ENCODE results near the gene DST. TPM values are rescaled to one million over a fixed set of nuclear protein-coding genes. Genes with fewer than 3 reads are reported as not detected.

The DST gene
- total and polyA plus RNA-seq, 11 donors = 107 to 607 (median 366) TPM

DNA sequence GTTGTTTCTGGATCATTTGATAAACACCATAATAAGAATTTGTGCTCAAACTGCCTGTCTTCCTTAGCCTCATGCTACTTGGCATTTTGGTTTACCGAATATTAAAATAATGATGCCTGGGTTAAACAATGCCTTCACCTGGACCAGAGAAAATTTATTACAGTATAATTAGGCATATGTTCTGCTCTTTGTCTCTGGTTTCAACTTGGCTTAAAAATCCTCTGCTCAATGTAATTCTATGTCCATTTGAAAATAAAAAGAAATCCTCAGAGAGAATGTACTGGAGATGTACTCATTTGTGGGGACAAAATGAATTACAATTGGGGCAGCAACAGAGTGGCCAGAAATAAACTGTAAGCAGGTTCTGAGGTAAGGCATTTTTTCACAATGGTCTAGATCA lies 95.0 kb downstream of the DST start:
- intact Hi-C loops (cut with DNase I) = loop anchor here in 3 of 10 donors (10.0 kb wide), 3 partner anchors 53 to 183 kb away; no protein-coding TSS in a partner anchor
- H3K27ac ChIP-seq = peak overlapping the region in 1 of 12 donors; percentile 73
- no peak overlapping the region for H3K4me3 ChIP-seq
- H3K36me3 ChIP-seq = peaks cover 0 to 17% (median 5%) of the 10 kb centered on the region in 9 donors
- H3K4me1 ChIP-seq = peaks cover 6 to 66% (median 40%) of the 10 kb centered on the region in 12 donors
- no peaks in the 10 kb centered on the region for H3K27me3 ChIP-seq
- DNase-seq = no peak
- no peak for ATAC-seq
- H3K9me3 ChIP-seq = no peaks in the 10 kb centered on the region
- TF ChIP-seq POLR2A (IDR thresholded peaks at IDR 0.05) (no peak), CTCF (IDR thresholded peaks at IDR 0.05) (no peak)
- 97 to 99% (median 98%) methylated on average over 1 of the region's 1 CpG for WGBS, 4 donors

GRCh38 chr6:56542364-56543331 lies 100.0 kb downstream of the DST start:
- no peaks in the 10 kb centered on the region for H3K36me3 ChIP-seq
- H3K27ac ChIP-seq = peak overlapping the region; percentile 80 to 92 (median 90)
- DNase-seq = peak; percentile 90 to 97 (median 92)
- H3K4me3 ChIP-seq = peak overlapping the region; percentile 6 to 72 (median 61)
- no peaks in the 10 kb centered on the region for H3K27me3 ChIP-seq
- intact Hi-C loops (cut with DNase I) = loop anchor here in 5 of 10 donors (1.0 to 10.0 kb wide), 7 partner anchors 35 to 178 kb away; no protein-coding TSS in a partner anchor
- H3K9me3 ChIP-seq = no peaks in the 10 kb centered on the region
- peaks cover 6 to 62% (median 47%) of the 10 kb centered on the region in 12 donors for H3K4me1 ChIP-seq
- TF ChIP-seq CTCF (IDR thresholded peaks at IDR 0.05) = peak in 10 of 12 donors; percentile 23 to 73 (median 44)
- TF ChIP-seq POLR2A (IDR thresholded peaks at IDR 0.05) = peak in 1 of 2 donors; percentile 92
- peak; percentile 94 to 98 (median 96) for ATAC-seq
- WGBS, 4 donors = 1 to 3% (median 1%) methylated on average over 41 to 50 of the region's 50 CpGs

DNA sequence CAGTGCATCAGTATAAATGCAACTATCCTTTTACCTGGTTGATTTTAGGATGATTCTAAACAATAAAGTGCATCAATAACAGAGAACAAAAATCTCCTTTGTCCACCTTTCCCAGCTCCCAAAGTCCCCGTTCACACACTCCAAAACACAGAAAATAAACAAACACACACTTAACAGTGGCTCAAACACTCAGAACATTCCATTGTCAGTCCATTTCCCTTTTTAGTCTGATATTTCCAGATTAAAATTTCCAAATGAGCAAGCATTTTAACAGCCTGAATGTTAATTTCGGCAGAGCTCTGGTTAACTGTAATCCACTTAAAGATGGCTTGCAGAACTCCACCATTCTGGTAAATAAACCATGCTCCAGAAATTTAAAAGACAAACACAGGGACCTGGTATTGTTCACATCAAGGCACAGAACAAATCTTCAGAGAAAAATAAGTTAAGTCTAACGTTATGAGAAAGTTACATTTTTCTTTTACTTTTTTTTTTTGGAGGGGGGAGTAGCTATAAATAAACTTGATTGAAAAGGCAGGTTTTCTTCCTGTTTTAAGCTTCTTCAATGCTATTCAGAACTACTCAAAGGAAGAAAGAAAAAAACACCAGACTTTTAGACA lies 100.8 kb downstream of the DST start:
- Histone ChIP-seq H3K4me1 (peaks cover 6 to 63% (median 55%) of the 10 kb centered on the region in 12 donors), H3K27ac (peak overlapping the region; percentile 80 to 92 (median 90)), H3K4me3 (peak overlapping the region; percentile 6 to 72 (median 61)), H3K9me3 (no peaks in the 10 kb centered on the region), H3K27me3 (no peaks in the 10 kb centered on the region), H3K36me3 (no peaks in the 10 kb centered on the region)
- TF ChIP-seq CTCF (IDR thresholded peaks at IDR 0.05) (no peak), POLR2A (IDR thresholded peaks at IDR 0.05) (no peak)
- WGBS, 4 donors = 4 to 27% (median 11%) methylated on average over 3 of the region's 3 CpGs
- ATAC-seq = no peak
- intact Hi-C loops (cut with DNase I) = loop anchor here in 5 of 10 donors (1.0 to 10.0 kb wide), 7 partner anchors 35 to 177 kb away; no protein-coding TSS in a partner anchor
- DNase-seq = no peak

Data from heart left ventricle (tissue), 16 donors.